ENCODE data around the gene ARRDC4. TPM values are rescaled to one million over a fixed set of nuclear protein-coding genes. Genes with fewer than 3 reads are reported as not detected.

The ARRDC4 gene
- polyA plus RNA-seq, 1 of the 3 experiments (the other 2 are of a cell fraction) = 2.3 TPM

DNA sequence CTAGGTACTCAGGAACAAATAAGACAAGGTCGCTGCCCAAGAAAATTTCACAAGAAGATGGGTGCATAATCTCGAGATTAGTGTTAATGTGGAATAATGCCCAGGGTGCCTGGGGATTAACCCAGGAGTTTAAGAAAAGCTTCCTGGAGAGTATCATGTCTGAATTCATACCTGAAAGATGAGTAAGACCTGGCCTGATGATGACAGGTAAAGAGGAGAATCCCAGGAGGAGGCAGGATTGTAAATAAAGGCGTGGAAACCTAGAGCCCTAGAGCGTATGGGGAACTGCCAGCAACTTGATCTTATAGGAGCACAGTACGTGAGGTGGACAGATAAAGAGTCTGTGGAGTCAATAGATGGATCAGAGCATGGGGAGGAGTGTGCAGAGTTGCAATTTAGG lies 43.0 kb downstream of the ARRDC4 start:
- Histone ChIP-seq H3K9me2 (no peaks in the 10 kb centered on the region), H2AFZ (ENCODE audit: low read depth) (no peak overlapping the region), H3K36me3 (replicated peaks in 1 of 2; ENCODE audit: control insufficient read depth in 1 of 2, insufficient read depth in 2 of 2, low read length in 1 of 2) (no peaks in the 10 kb centered on the region), H3K4me1 (ENCODE audit: control insufficient read depth in 1 of 2, insufficient read depth in 2 of 2, low read depth in 1 of 2, low read length in 1 of 2) (no peaks in the 10 kb centered on the region), H3K9me3 (no peaks in the 10 kb centered on the region), H3K27me3 (ENCODE audit: insufficient read depth) (no peaks in the 10 kb centered on the region; the same call in 1 of the 2 replicates), H3K4me3 (ENCODE audit: low read depth in 2 of 2, low read length in 1 of 2) (no peak overlapping the region), H3K27ac (ENCODE audit: low read depth in 2 of 2, low read length in 1 of 2) (no peak overlapping the region), H4K20me1 (ENCODE audit: insufficient read depth) (no peaks in the 10 kb centered on the region), H3K79me2 (ENCODE audit: insufficient read depth) (no peaks in the 10 kb centered on the region), H3K9ac (no peak overlapping the region), H3K4me2 (no peak overlapping the region), H3F3A (replicated peaks; ENCODE audit: insufficient read depth) (no peaks in the 10 kb centered on the region)
- ChIA-PET POLR2A (no interaction called here), CTCF (interaction anchor here (1.0 kb wide), 1 partner anchor 10 kb away, joined by 3 read pairs; no protein-coding TSS in a partner anchor)
- no peak for DNase-seq
- no peak for TF ChIP-seq TEAD4 (IDR thresholded peaks at IDR 0.05; ENCODE audit: borderline replicate concordance, insufficient read depth)
- no peak for TF ChIP-seq MEF2A (IDR thresholded peaks at IDR 0.05; ENCODE audit: borderline replicate concordance, low read depth)
- TF ChIP-seq, protein P1, sequence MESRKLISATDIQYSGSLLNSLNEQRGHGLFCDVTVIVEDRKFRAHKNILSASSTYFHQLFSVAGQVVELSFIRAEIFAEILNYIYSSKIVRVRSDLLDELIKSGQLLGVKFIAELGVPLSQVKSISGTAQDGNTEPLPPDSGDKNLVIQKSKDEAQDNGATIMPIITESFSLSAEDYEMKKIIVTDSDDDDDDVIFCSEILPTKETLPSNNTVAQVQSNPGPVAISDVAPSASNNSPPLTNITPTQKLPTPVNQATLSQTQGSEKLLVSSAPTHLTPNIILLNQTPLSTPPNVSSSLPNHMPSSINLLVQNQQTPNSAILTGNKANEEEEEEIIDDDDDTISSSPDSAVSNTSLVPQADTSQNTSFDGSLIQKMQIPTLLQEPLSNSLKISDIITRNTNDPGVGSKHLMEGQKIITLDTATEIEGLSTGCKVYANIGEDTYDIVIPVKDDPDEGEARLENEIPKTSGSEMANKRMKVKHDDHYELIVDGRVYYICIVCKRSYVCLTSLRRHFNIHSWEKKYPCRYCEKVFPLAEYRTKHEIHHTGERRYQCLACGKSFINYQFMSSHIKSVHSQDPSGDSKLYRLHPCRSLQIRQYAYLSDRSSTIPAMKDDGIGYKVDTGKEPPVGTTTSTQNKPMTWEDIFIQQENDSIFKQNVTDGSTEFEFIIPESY (IDR thresholded peaks at IDR 0.05; ENCODE audit: borderline replicate concordance, low read depth) = no peak
- no peak for TF ChIP-seq FOSL2 (IDR thresholded peaks at IDR 0.05; ENCODE audit: borderline replicate concordance, low read depth)
- no peak for TF ChIP-seq NFIC (IDR thresholded peaks at IDR 0.05; ENCODE audit: borderline replicate concordance)
- TF ChIP-seq EP300 (IDR thresholded peaks at IDR 0.05; ENCODE audit: borderline replicate concordance in 1 of 2, low read depth in 1 of 2, low read length in 1 of 2) = no peak
- no peak for TF ChIP-seq GATA2 (CRISPR knock-in tag; IDR thresholded peaks at IDR 0.05)
- no peak for TF ChIP-seq NRF1 (IDR thresholded peaks at IDR 0.05; ENCODE audit: low read depth, low read length)
- TF ChIP-seq CHD2 (IDR thresholded peaks at IDR 0.05; ENCODE audit: low read length, partially characterized antibody) = no peak
- WGBS (ENCODE audit: low lambda C conversion rate) = 5% methylated on average over 5 of the region's 5 CpGs

DNA sequence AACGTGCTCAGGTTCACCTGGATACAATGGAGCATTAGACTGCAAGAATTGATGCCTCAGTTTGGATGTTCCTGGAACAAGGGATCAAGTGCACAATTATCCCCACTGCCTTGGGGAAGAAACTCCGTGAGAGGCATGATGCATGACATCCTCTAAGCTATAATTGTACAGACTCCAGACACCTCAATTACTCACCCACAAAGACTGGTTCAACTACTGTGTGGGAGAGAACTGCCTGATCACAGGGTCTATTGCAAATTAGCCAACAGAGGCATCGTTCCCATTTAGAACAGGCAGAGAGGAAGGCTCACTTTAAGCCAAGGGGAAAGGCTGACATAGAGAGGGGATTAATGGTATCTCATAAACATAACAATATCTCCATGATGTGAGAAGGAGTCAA lies 43.5 kb downstream of the ARRDC4 start:
- H3K4me2 ChIP-seq = no peak overlapping the region
- H3K27ac ChIP-seq (ENCODE audit: low read depth in 2 of 2, low read length in 1 of 2) = no peak overlapping the region
- ChIA-PET POLR2A (no interaction called here), CTCF (interaction anchor here (0.9 to 1.0 kb wide), 2 partner anchors 10 to 21 kb away, joined by 3 read pairs; no protein-coding TSS in a partner anchor)
- H3K36me3 ChIP-seq (replicated peaks in 1 of 2; ENCODE audit: control insufficient read depth in 1 of 2, insufficient read depth in 2 of 2, low read length in 1 of 2) = no peaks in the 10 kb centered on the region
- 0% methylated on average over 3 of the region's 3 CpGs for WGBS (ENCODE audit: low lambda C conversion rate)
- H3K79me2 ChIP-seq (ENCODE audit: insufficient read depth) = no peaks in the 10 kb centered on the region
- no peak overlapping the region for H3K4me3 ChIP-seq (ENCODE audit: low read depth in 2 of 2, low read length in 1 of 2)
- H4K20me1 ChIP-seq (ENCODE audit: insufficient read depth) = no peaks in the 10 kb centered on the region
- H3F3A ChIP-seq (replicated peaks; ENCODE audit: insufficient read depth) = no peaks in the 10 kb centered on the region
- no peak overlapping the region for H3K9ac ChIP-seq
- DNase-seq = no peak
- no peaks in the 10 kb centered on the region for H3K4me1 ChIP-seq (ENCODE audit: control insufficient read depth in 1 of 2, insufficient read depth in 2 of 2, low read depth in 1 of 2, low read length in 1 of 2)
- H2AFZ ChIP-seq (ENCODE audit: low read depth) = no peak overlapping the region
- H3K27me3 ChIP-seq (ENCODE audit: insufficient read depth) = no peaks in the 10 kb centered on the region; the same call in 1 of the 2 replicates
- TF ChIP-seq, protein P2, sequence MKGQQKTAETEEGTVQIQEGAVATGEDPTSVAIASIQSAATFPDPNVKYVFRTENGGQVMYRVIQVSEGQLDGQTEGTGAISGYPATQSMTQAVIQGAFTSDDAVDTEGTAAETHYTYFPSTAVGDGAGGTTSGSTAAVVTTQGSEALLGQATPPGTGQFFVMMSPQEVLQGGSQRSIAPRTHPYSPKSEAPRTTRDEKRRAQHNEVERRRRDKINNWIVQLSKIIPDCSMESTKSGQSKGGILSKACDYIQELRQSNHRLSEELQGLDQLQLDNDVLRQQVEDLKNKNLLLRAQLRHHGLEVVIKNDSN (IDR thresholded peaks at IDR 0.05; ENCODE audit: borderline replicate concordance, low read depth) = no peak
- TF ChIP-seq EP300 (IDR thresholded peaks at IDR 0.05; ENCODE audit: borderline replicate concordance in 1 of 2, low read depth in 1 of 2, low read length in 1 of 2) (no peak), JUND (IDR thresholded peaks at IDR 0.05) (no peak), RCOR1 (IDR thresholded peaks at IDR 0.05; ENCODE audit: low read length) (no peak), MXI1 (IDR thresholded peaks at IDR 0.05; ENCODE audit: low read depth, low read length) (no peak), ELF1 (IDR thresholded peaks at IDR 0.05) (no peak)
- no peaks in the 10 kb centered on the region for H3K9me3 ChIP-seq
- H3K9me2 ChIP-seq = no peaks in the 10 kb centered on the region
